ENCODE data around the gene NDNF.

DNA sequence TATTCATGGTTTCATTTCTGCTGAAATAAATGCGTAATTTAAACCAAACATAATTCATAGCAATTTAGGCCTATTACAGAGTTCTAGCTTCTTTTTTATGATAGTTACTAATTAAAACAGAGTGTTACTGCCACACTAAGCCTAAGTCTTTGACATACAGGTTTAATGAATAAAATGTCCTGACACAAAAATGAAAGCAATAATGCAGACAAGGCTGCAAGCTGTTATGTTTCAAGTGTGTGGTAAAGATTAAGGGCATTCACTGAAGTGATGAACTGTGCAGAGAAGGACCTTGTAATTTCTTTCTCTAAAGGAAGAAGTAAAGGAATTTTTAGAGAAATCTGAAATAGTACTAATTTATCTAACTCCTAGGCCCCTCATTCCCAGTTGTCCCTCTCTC is 2.9 kb downstream of the NDNF start:
- TF ChIP-seq, protein P1, sequence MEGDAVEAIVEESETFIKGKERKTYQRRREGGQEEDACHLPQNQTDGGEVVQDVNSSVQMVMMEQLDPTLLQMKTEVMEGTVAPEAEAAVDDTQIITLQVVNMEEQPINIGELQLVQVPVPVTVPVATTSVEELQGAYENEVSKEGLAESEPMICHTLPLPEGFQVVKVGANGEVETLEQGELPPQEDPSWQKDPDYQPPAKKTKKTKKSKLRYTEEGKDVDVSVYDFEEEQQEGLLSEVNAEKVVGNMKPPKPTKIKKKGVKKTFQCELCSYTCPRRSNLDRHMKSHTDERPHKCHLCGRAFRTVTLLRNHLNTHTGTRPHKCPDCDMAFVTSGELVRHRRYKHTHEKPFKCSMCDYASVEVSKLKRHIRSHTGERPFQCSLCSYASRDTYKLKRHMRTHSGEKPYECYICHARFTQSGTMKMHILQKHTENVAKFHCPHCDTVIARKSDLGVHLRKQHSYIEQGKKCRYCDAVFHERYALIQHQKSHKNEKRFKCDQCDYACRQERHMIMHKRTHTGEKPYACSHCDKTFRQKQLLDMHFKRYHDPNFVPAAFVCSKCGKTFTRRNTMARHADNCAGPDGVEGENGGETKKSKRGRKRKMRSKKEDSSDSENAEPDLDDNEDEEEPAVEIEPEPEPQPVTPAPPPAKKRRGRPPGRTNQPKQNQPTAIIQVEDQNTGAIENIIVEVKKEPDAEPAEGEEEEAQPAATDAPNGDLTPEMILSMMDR (IDR thresholded peaks at IDR 0.05) = no peak
- TF ChIP-seq POLR2A (IDR thresholded peaks at IDR 0.05) = no peak
- TF ChIP-seq EP300 (IDR thresholded peaks at IDR 0.05) = no peak

Data from sigmoid colon (tissue), 4 donors.